ENCODE measurements around the gene ASCL2.

DNA sequence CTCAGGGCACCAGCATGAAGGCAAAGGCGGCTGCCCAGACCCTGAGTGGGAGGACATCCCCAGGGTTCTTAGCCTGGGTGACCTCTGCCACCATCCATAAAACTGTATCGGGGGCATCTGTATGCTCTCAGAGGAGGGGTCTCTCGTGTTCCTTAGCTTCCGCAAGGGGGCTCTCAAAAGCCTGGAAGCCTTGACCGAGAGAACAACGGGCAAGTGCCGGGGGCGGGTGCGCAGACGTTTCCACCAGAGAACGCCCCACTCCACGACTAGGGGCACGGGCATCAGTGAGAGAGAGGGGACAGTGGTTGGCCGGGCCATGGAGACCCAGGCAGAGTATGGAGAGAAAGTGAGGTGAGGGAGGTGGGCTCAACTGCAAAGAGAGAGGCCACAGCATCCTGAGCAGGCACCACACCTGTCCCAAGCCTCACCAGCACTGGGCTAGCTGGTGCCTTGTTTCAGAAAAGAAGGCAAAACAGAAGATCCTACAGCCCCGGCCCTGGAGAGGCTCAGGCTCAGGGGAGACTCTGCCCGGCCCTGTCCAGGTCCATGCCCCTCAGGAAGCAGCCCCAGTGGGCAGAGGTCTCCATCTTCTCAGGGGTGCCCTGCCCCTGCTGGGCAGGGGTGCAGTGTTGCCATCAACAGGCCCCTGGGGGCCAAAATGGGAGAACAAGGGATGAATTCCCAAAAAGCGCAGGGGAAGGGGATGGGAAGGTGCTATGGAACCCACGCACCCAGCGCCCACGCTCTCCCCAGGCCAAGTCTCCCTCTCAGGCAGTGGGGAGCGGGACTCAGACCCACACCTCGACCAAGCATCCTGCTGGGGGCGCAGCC, 37.3 kb upstream of the ASCL2 start:
- TF ChIP-seq, protein P1, sequence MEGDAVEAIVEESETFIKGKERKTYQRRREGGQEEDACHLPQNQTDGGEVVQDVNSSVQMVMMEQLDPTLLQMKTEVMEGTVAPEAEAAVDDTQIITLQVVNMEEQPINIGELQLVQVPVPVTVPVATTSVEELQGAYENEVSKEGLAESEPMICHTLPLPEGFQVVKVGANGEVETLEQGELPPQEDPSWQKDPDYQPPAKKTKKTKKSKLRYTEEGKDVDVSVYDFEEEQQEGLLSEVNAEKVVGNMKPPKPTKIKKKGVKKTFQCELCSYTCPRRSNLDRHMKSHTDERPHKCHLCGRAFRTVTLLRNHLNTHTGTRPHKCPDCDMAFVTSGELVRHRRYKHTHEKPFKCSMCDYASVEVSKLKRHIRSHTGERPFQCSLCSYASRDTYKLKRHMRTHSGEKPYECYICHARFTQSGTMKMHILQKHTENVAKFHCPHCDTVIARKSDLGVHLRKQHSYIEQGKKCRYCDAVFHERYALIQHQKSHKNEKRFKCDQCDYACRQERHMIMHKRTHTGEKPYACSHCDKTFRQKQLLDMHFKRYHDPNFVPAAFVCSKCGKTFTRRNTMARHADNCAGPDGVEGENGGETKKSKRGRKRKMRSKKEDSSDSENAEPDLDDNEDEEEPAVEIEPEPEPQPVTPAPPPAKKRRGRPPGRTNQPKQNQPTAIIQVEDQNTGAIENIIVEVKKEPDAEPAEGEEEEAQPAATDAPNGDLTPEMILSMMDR (IDR thresholded peaks at IDR 0.05 in 4 of 5, conservative IDR thresholded peaks at IDR 0.05 in 1 of 5) = no peak
- no peak for TF ChIP-seq POLR2A (IDR thresholded peaks at IDR 0.05)

Measured in gastrocnemius medialis (tissue), 4 donors.